ENCODE results near the gene TEX30. TPM values are rescaled to one million over a fixed set of nuclear protein-coding genes. Genes with fewer than 3 reads are reported as not detected.
"Not testable (repeated sequence)": the region's sequence is repeated elsewhere in the genome, so short reads cannot be mapped to it uniquely, and the experiment has no call there.

Gene TEX30
- polyA plus RNA-seq, 2 donors: 10.3 to 15.7 TPM

DNA sequence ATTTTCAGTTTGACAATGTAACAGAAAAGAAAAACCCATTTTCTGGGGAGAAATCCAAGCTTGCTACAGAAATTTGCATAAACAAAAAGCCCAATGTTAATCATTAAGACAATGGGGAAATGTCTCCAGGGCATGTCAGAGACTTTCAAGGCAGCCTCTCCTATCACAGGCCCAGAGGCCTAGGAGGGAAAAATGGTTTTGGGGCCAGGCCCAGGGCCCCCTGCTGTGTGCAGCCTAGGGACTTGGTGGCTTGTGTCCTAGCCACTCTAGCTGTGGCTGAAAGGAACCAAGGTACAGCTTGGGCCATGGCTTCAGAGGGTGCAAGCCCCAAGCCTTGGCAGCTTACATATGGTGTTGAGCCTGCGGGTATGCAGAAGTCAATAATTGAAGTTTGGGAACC is 8.0 kb upstream of the TEX30 start:
- no peaks in the 10 kb centered on the region for H3K36me3 ChIP-seq (ENCODE audit: control insufficient read depth in 2 of 2, insufficient read depth in 2 of 2, low read length in 1 of 2)
- no peak overlapping the region for H3K4me3 ChIP-seq (ENCODE audit: low read depth in 1 of 2, low read length in 2 of 2)
- H3K4me1 ChIP-seq (ENCODE audit: control insufficient read depth in 2 of 2, insufficient read depth in 2 of 2, low read length in 1 of 2): no peaks in the 10 kb centered on the region
- H3K27me3 ChIP-seq (ENCODE audit: control insufficient read depth in 1 of 2, insufficient read depth in 2 of 2, low read length in 2 of 2): no peaks in the 10 kb centered on the region
- H3K27ac ChIP-seq (ENCODE audit: low read depth in 2 of 2, low read length in 1 of 2): no peak overlapping the region
- H3K9me3 ChIP-seq (ENCODE audit: control insufficient read depth in 2 of 2, insufficient read depth in 1 of 2, low read depth in 1 of 2, low read length in 1 of 2): no peaks in the 10 kb centered on the region
- 99 to 100% methylated on average over 1 of the region's 1 CpG for WGBS, 2 donors

DNA sequence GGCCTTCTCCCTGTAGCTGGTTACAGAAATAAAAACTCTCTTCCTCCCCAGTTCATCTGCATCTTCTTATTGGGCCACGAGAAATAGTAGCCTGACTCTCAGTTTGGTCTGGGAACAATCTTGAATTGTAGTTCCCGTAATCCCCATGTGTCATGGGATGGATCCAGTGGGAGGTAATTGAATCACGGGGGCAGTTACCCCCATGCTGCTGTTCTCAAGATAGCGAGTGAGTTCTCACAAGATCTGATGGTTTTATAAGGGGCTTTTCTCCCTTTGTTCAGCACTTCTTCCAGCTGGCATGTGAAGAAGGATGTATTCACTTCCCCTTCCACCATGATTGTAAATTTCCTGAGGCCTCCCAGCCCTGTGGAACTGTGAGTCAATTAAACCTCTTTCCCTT is 7.1 kb upstream of the TEX30 start:
- not testable (repeated sequence) for H3K36me3 ChIP-seq (ENCODE audit: control insufficient read depth in 2 of 2, insufficient read depth in 2 of 2, low read length in 1 of 2); H3K27ac ChIP-seq (ENCODE audit: low read depth in 2 of 2, low read length in 1 of 2); H3K4me1 ChIP-seq (ENCODE audit: control insufficient read depth in 2 of 2, insufficient read depth in 2 of 2, low read length in 1 of 2); H3K9me3 ChIP-seq (ENCODE audit: control insufficient read depth in 2 of 2, insufficient read depth in 1 of 2, low read depth in 1 of 2, low read length in 1 of 2); H3K4me3 ChIP-seq (ENCODE audit: low read depth in 1 of 2, low read length in 2 of 2); H3K27me3 ChIP-seq (ENCODE audit: control insufficient read depth in 1 of 2, insufficient read depth in 2 of 2, low read length in 2 of 2)
- 89 to 91% methylated on average over 4 of the region's 4 CpGs for WGBS, 2 donors

DNA sequence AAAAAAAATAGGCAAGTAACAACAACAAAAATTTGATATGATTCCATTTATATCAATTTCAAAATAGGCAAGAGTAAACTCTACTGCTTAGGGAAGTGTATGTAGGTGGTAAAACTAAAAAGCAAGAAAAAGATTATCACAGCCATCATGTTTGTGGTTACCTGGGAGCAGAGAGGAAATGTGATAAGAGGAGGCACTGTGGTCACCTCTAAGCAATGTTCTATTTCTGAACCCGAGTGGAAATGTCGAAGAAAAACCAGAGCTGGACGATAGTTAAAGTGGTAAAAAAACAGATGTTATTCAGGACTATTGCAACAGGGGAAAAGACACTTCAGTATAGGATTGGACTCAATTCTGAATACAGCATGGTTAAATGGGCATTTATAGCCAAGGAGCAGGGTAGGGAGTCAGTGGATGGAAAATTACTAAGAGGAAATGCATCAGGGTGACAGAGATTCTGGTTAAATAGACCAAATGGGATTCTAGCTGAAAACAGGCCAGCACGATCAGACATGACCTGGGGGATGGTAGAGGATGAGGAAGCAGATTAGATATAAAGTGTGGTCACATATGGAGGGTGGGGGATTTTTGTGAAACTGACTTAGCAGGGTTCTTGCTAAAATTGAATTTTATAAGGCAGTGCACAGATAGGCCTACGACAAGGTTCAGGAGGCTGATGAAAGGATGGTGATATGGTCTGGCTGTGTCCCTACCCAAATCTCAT is 6.0 kb upstream of the TEX30 start:
- Histone ChIP-seq H3K9me3 (ENCODE audit: control insufficient read depth in 2 of 2, insufficient read depth in 1 of 2, low read depth in 1 of 2, low read length in 1 of 2) (no peaks in the 10 kb centered on the region), H3K27me3 (ENCODE audit: control insufficient read depth in 1 of 2, insufficient read depth in 2 of 2, low read length in 2 of 2) (no peaks in the 10 kb centered on the region), H3K4me1 (ENCODE audit: control insufficient read depth in 2 of 2, insufficient read depth in 2 of 2, low read length in 1 of 2) (no peaks in the 10 kb centered on the region), H3K36me3 (ENCODE audit: control insufficient read depth in 2 of 2, insufficient read depth in 2 of 2, low read length in 1 of 2) (no peaks in the 10 kb centered on the region), H3K27ac (ENCODE audit: low read depth in 2 of 2, low read length in 1 of 2) (no peak overlapping the region), H3K4me3 (ENCODE audit: low read depth in 1 of 2, low read length in 2 of 2) (no peak overlapping the region)
- WGBS, 2 donors: 74% methylated on average over 5 of the region's 5 CpGs

DNA sequence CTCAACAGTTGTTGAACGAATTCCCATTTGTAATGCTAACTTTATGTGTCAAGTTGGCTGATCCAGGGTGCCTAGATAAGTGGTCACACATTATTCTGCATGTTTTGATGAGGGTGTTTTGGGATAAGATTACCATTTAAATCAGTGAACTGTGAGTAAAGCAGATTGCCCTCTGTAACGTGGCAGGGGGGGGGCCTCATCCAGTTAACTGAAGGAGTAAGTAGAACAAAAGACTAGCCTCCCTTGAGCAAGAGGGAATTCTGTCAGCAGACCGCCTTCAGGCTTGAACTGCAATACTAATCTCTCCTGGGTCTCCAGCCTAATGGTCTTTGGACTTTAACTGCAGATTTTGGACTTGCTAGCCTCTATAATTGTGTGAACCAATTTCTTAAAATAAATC is 4.2 kb upstream of the TEX30 start:
- 82 to 87% methylated on average over 3 of the region's 3 CpGs for WGBS, 2 donors
- no peak overlapping the region for H3K4me3 ChIP-seq (ENCODE audit: low read depth in 1 of 2, low read length in 2 of 2)
- no peaks in the 10 kb centered on the region for H3K9me3 ChIP-seq (ENCODE audit: control insufficient read depth in 2 of 2, insufficient read depth in 1 of 2, low read depth in 1 of 2, low read length in 1 of 2)
- no peak overlapping the region for H3K27ac ChIP-seq (ENCODE audit: low read depth in 2 of 2, low read length in 1 of 2)
- no peaks in the 10 kb centered on the region for H3K36me3 ChIP-seq (ENCODE audit: control insufficient read depth in 2 of 2, insufficient read depth in 2 of 2, low read length in 1 of 2)
- H3K4me1 ChIP-seq (ENCODE audit: control insufficient read depth in 2 of 2, insufficient read depth in 2 of 2, low read length in 1 of 2): peaks cover 0 to 6% of the 10 kb centered on the region in 2 donors
- H3K27me3 ChIP-seq (ENCODE audit: control insufficient read depth in 1 of 2, insufficient read depth in 2 of 2, low read length in 2 of 2): no peaks in the 10 kb centered on the region

DNA sequence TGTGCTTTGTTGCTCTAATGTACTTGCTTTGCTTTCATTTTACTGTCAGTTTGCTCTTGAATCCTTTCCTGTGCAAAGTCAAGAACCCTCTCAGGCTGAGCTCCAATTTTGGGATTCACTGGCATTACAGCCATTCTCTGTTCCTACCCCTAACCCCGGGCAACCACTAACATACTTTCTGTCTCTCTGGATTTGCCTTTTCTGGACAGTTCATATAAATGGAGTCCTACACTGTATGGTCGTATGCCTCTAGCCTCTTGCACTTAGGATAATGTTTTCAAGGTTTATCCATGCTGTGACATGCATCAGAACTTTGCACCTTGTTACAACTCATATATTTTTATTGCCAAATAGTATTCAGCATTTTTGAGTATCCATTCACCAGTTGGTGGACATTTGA is 2.7 kb upstream of the TEX30 start:
- no peaks in the 10 kb centered on the region for H3K27me3 ChIP-seq (ENCODE audit: control insufficient read depth in 1 of 2, insufficient read depth in 2 of 2, low read length in 2 of 2)
- H3K4me3 ChIP-seq (ENCODE audit: low read depth in 1 of 2, low read length in 2 of 2): no peak overlapping the region
- H3K36me3 ChIP-seq (ENCODE audit: control insufficient read depth in 2 of 2, insufficient read depth in 2 of 2, low read length in 1 of 2): no peaks in the 10 kb centered on the region
- H3K4me1 ChIP-seq (ENCODE audit: control insufficient read depth in 2 of 2, insufficient read depth in 2 of 2, low read length in 1 of 2): peaks cover 0 to 10% of the 10 kb centered on the region in 2 donors
- H3K9me3 ChIP-seq (ENCODE audit: control insufficient read depth in 2 of 2, insufficient read depth in 1 of 2, low read depth in 1 of 2, low read length in 1 of 2): no peaks in the 10 kb centered on the region
- H3K27ac ChIP-seq (ENCODE audit: low read depth in 2 of 2, low read length in 1 of 2): no peak overlapping the region
- 86 to 92% methylated on average over 2 of the region's 2 CpGs for WGBS, 2 donors

DNA sequence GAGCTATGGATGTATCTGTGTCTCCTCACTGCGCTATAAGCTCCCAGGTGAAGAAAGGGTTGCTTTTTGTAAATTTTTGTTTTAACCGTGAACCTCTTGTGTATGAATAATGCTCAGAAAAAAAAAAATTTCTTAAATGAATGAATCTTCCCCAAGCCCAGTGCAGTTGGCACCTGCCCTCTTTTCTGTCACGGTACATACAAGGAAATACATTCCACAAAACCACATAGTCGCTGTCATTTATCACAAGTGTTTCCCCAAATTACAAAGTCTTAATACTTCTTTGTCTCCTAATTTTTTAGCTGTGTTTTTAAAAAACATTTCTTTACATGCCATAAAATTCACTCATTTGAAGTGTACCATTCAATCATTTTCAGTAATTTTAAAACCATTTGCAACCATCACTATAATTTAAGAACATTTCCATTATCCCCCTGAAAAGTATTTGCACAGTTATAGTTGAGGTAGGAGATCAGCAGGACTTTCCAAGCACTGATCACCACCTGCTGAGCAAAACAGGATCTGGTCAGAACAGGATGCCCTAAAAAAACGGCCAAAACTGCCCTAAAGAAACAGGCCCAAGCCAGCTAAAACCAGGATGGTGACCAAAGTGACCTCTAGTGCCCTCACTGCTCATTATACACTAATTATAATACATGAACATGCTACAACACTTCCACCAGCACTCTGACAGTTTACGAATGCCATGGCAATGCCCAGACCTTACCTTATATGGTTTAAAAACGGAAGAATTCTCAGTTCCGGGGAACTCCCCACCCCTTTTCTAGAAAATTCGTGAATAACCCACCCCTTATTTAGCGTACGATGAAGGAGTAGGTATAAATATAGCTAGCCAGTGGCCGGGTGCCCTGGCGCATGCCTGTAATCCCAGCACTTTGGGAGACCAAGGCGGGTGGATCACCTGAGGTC is 1.3 kb upstream of the TEX30 start:
- 78 to 85% methylated on average over 14 of the region's 14 CpGs for WGBS, 2 donors
- Histone ChIP-seq H3K4me1 (ENCODE audit: control insufficient read depth in 2 of 2, insufficient read depth in 2 of 2, low read length in 1 of 2) (peaks cover 0 to 10% of the 10 kb centered on the region in 2 donors), H3K4me3 (ENCODE audit: low read depth in 1 of 2, low read length in 2 of 2) (no peak overlapping the region), H3K27me3 (ENCODE audit: control insufficient read depth in 1 of 2, insufficient read depth in 2 of 2, low read length in 2 of 2) (no peaks in the 10 kb centered on the region), H3K36me3 (ENCODE audit: control insufficient read depth in 2 of 2, insufficient read depth in 2 of 2, low read length in 1 of 2) (no peaks in the 10 kb centered on the region), H3K27ac (ENCODE audit: low read depth in 2 of 2, low read length in 1 of 2) (no peak overlapping the region), H3K9me3 (ENCODE audit: control insufficient read depth in 2 of 2, insufficient read depth in 1 of 2, low read depth in 1 of 2, low read length in 1 of 2) (no peaks in the 10 kb centered on the region)

DNA sequence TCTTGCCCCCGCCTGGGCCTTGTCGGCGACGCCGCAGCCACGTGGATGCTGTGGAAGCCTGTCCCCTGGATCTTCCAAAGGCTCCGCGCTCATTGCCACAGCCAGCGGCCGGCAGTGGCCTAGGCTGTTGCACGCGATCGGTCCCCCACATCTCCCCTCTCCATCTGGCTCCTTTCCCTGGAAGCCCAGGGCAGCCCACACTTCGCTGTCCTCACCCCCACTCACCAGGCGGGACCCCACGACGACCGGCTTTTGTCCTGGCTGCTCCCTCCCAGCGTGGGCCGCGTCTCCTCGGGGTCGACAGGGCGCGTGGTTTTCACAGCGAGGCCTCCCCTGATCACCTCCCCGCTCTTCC is 605 bp upstream of the TEX30 start:
- Histone ChIP-seq H3K4me3 (ENCODE audit: low read depth in 1 of 2, low read length in 2 of 2) (peak overlapping the region; percentile 80 to 84), H3K27me3 (ENCODE audit: control insufficient read depth in 1 of 2, insufficient read depth in 2 of 2, low read length in 2 of 2) (no peaks in the 10 kb centered on the region), H3K4me1 (ENCODE audit: control insufficient read depth in 2 of 2, insufficient read depth in 2 of 2, low read length in 1 of 2) (peaks cover 0 to 10% of the 10 kb centered on the region in 2 donors), H3K27ac (ENCODE audit: low read depth in 2 of 2, low read length in 1 of 2) (peak overlapping the region; percentile 80 to 86), H3K36me3 (ENCODE audit: control insufficient read depth in 2 of 2, insufficient read depth in 2 of 2, low read length in 1 of 2) (no peaks in the 10 kb centered on the region), H3K9me3 (ENCODE audit: control insufficient read depth in 2 of 2, insufficient read depth in 1 of 2, low read depth in 1 of 2, low read length in 1 of 2) (no peaks in the 10 kb centered on the region)
- WGBS, 2 donors: 74 to 75% methylated on average over 27 of the region's 27 CpGs

DNA sequence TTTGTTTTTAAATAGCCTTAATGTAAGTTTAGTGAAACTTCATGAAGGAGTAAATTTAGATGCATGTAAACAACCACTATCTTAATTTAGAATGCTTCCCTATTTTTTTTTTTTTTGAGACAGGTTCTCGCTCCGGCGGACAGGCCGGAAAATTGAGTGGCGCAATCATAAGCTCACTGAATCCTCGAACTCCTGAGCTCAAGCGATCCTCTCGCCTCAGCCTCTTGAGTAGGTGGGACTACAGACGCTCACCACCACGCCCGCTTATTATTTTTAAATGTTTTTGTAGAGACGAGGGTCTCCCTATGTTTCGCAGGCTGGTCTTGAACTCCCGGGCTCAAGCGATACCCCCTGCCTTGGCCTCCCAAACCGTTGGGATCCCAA is 1.6 kb downstream of the TEX30 start:
- Histone ChIP-seq H3K27me3 (ENCODE audit: control insufficient read depth in 1 of 2, insufficient read depth in 2 of 2, low read length in 2 of 2) (no peaks in the 10 kb centered on the region), H3K27ac (ENCODE audit: low read depth in 2 of 2, low read length in 1 of 2) (no peak overlapping the region), H3K9me3 (ENCODE audit: control insufficient read depth in 2 of 2, insufficient read depth in 1 of 2, low read depth in 1 of 2, low read length in 1 of 2) (no peaks in the 10 kb centered on the region), H3K4me1 (ENCODE audit: control insufficient read depth in 2 of 2, insufficient read depth in 2 of 2, low read length in 1 of 2) (peaks cover 0 to 10% of the 10 kb centered on the region in 2 donors), H3K4me3 (ENCODE audit: low read depth in 1 of 2, low read length in 2 of 2) (no peak overlapping the region), H3K36me3 (ENCODE audit: control insufficient read depth in 2 of 2, insufficient read depth in 2 of 2, low read length in 1 of 2) (no peaks in the 10 kb centered on the region)
- WGBS, 2 donors: 95 to 96% methylated on average over 16 of the region's 16 CpGs

DNA sequence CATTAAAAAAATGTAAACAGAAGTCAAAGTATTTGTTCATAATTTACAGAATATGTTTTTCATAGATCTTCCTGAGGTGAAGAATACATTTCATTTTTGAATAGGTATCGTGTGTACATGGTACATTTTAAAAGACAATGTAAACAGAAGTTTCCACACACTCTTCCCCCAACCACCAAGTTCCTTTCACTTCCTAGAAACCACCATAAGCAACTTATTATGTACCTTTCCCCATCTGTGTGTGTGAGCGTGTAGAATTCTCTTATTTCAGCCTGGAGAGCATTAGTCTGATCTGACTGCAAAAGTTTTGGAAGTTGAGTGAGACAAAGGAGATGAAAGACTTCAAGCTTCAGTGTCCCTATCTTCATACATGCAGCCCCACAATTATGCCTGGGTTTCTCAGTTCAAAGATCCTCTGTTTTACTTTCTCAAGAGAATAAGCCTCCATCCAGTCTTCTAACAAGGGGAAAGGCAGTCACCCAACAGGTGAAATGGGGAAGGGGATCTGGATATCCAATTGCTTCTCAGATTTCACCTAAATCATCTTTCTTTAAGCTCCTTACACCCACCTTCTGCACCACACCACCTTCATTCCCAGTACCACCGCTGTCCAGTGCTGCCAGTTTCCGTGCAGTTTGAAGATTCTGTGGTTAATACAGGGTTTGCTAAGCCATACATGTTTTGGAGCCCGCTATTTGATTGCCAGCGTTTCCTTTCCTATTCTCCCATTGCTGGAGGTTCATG is 2.1 kb downstream of the TEX30 start:
- peaks cover 0 to 10% of the 10 kb centered on the region in 2 donors for H3K4me1 ChIP-seq (ENCODE audit: control insufficient read depth in 2 of 2, insufficient read depth in 2 of 2, low read length in 1 of 2)
- no peaks in the 10 kb centered on the region for H3K9me3 ChIP-seq (ENCODE audit: control insufficient read depth in 2 of 2, insufficient read depth in 1 of 2, low read depth in 1 of 2, low read length in 1 of 2)
- H3K4me3 ChIP-seq (ENCODE audit: low read depth in 1 of 2, low read length in 2 of 2): no peak overlapping the region
- no peaks in the 10 kb centered on the region for H3K36me3 ChIP-seq (ENCODE audit: control insufficient read depth in 2 of 2, insufficient read depth in 2 of 2, low read length in 1 of 2)
- H3K27ac ChIP-seq (ENCODE audit: low read depth in 2 of 2, low read length in 1 of 2): no peak overlapping the region
- no peaks in the 10 kb centered on the region for H3K27me3 ChIP-seq (ENCODE audit: control insufficient read depth in 1 of 2, insufficient read depth in 2 of 2, low read length in 2 of 2)
- 90 to 91% methylated on average over 6 of the region's 6 CpGs for WGBS, 2 donors

All from esophagus (tissue), 2 donors.